ENCODE results near the gene NOP9. TPM values are rescaled to one million over a fixed set of nuclear protein-coding genes. Genes with fewer than 3 reads are reported as not detected.
"Not testable (repeated sequence)": the region's sequence is repeated elsewhere in the genome, so short reads cannot be mapped to it uniquely, and the experiment has no call there.

Gene NOP9
- total RNA-seq, 2 donors from 2014 or later = 19.2 to 20.9 TPM

DNA sequence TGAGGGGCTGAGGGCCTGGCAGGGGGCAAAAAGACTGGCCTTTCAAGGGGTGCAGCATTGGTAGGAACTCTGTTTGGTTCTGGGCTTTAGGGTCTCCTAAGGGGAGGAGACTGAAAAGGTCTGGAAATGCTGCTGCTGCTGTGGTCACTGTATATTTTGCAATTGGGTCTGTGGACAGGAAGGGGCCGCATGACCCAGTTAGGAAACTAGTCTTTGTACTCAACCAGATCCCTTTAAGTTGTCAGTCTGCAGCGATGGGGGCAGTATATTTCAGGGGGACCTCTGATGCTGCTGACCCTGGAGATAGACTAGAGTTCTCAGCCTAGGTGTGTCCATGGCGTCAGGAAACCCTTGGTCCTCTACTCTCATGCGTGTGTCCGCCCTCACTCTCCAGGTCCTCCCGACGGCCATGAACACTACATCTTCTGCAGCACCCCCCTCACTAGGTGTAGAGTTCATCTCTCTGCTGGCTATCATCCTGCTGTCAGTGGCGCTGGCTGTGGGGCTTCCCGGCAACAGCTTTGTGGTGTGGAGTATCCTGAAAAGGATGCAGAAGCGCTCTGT is 15.7 kb downstream of the NOP9 start:
- DNase-seq (ENCODE audit: low spot score) = no peak
- intact Hi-C loops (cut with DNase I) = no loop called here

DNA sequence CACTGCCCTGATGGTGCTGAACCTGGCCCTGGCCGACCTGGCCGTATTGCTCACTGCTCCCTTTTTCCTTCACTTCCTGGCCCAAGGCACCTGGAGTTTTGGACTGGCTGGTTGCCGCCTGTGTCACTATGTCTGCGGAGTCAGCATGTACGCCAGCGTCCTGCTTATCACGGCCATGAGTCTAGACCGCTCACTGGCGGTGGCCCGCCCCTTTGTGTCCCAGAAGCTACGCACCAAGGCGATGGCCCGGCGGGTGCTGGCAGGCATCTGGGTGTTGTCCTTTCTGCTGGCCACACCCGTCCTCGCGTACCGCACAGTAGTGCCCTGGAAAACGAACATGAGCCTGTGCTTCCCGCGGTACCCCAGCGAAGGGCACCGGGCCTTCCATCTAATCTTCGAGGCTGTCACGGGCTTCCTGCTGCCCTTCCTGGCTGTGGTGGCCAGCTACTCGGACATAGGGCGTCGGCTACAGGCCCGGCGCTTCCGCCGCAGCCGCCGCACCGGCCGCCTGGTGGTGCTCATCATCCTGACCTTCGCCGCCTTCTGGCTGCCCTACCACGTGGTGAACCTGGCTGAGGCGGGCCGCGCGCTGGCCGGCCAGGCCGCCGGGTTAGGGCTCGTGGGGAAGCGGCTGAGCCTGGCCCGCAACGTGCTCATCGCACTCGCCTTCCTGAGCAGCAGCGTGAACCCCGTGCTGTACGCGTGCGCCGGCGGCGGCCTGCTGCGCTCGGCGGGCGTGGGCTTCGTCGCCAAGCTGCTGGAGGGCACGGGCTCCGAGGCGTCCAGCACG is 16.4 kb downstream of the NOP9 start:
- DNase-seq (ENCODE audit: low spot score) = peak; percentile 90
- intact Hi-C loops (cut with DNase I) = no loop called here

DNA sequence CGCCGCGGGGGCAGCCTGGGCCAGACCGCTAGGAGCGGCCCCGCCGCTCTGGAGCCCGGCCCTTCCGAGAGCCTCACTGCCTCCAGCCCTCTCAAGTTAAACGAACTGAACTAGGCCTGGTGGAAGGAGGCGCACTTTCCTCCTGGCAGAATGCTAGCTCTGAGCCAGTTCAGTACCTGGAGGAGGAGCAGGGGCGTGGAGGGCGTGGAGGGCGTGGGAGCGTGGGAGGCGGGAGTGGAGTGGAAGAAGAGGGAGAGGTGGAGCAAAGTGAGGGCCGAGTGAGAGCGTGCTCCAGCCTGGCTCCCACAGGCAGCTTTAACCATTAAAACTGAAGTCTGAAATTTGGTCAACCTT is 16.9 kb downstream of the NOP9 start:
- DNase-seq (ENCODE audit: low spot score) = no peak
- intact Hi-C loops (cut with DNase I) = no loop called here

DNA sequence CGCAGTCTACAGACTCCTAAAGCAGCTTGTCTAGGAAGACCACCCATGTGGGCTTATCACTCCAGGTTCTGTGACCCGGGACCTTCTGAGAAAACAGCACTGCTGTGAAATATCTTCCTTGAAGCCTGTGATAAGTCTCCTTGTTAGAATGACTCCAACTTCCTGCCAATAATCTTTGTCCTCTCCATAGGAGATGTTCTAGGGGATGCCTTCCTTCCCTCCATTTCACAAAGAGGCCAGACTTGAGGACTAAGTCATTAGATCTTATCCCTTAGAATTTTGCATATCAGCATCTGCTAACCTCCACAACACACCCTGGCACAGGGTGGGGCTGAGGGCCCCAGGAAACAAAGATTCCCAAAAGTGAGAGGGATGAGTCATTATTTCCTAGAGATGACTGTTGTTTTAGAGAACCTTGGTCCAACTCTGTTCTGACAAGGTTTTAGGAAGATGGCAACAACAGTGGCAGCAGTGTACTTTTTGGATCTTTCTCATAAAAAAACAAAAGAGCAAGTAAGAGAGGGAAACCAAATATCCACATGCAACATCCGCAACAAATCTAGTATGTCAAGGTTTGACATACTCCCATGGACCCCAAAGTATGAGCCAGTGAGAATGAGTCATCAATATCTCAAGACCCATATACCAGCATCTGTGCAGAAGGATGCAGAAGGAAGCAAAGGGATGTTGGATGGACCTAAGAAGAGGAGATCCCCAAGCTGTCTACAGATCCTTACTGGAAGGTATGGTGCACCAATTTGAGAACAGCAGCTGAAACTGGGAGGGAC is 17.7 kb downstream of the NOP9 start:
- no peak for DNase-seq (ENCODE audit: low spot score)
- intact Hi-C loops (cut with DNase I) = no loop called here

DNA sequence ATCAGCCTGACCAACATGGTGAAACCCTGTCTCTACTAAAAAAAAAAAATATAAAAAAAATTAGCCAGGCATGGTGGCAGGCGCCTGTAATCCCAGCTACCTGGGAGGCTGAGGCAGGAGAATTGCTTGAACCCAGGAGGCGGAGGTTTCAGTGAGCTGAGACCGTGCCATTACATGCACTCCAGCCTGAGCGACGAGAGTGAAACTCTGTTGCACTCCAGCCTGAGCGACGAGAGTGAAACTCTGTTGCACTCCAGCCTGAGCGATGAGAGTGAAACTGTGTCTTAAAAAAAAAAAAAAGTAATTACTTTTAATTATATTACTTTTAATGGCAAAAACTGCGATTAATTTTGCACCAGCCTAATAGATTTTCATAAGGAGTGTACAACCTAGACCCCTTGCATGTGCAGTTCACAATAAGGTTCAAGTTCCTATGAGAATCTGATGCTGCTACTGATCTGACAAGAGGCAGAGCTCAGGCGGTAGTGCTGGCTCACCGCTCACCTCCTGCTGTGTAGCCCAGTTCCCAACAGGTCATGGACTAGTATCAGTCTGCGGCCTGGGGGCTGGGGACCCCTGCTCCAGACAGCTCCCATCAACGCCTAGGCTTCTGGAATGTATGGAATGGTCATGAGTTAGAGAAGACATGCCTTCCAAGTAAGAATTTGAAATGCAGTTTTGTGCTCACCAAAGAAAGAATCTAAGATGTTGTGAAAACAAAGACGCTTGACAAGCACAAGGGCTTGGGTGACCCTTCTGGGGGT is 21.7 kb downstream of the NOP9 start:
- intact Hi-C loops (cut with DNase I) = no loop called here
- DNase-seq (ENCODE audit: low spot score) = no peak

DNA sequence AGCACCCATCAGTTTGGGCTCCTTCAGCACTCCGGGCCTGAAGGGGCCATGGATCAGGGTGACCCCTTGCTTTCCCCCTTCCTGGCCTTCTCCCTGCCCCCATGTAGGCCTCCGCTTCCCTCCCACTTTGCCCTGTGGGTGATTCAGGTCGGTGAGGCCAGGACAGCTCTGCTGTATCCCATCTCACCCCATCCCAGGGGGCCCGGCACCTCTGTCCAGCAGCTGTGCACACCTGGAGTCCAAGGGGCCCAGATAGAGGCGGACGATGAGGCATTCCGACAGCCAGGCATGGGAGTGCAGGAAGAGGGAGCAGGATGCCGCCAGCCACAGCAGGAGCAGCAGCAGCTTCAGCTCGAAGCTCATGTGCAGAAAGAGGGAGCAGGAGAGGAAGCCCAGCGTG is 23.0 kb downstream of the NOP9 start:
- no peak for DNase-seq (ENCODE audit: low spot score)
- intact Hi-C loops (cut with DNase I) = no loop called here

DNA sequence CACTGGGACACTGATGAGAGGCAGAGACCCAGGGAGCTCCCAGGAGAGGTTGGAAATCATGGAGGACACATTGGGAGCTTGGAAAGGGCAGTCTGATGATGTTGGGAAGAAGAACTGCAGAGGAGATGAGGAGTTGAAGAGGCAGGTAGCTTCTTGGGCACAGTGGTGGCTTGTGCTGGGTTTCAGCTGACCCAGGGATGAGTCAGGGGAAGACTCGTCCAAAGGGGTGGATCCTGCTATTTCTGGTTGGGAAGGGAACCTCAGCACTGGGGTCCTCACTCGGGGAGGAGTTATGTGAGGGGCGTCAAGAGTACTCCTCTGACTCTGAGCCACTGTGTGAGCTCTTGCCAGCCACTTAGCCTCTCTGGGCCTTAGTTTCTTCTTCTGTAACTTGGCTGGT is 23.7 kb downstream of the NOP9 start:
- intact Hi-C loops (cut with DNase I) = no loop called here
- no peak for DNase-seq (ENCODE audit: low spot score)

DNA sequence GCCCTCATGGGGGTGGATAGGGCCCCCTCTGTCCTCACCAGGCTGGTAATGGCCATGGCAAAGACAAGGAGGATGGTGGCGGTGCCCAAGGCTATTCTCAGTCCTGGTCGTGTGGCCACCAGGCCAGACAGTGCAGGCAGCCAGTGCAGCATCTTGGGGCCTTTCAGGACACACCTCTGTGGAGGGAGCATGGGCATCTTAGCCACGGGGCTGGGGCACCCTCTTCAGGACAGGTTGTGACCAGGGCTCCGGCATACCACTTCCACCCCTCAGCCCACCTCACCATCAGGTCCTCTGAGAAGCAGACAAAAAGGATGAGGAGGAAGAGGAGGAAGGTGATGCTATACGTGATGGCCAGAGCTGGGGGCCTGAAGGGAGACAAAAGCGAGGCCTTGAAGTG is 24.4 kb downstream of the NOP9 start:
- DNase-seq (ENCODE audit: low spot score) = no peak
- intact Hi-C loops (cut with DNase I) = no loop called here

DNA sequence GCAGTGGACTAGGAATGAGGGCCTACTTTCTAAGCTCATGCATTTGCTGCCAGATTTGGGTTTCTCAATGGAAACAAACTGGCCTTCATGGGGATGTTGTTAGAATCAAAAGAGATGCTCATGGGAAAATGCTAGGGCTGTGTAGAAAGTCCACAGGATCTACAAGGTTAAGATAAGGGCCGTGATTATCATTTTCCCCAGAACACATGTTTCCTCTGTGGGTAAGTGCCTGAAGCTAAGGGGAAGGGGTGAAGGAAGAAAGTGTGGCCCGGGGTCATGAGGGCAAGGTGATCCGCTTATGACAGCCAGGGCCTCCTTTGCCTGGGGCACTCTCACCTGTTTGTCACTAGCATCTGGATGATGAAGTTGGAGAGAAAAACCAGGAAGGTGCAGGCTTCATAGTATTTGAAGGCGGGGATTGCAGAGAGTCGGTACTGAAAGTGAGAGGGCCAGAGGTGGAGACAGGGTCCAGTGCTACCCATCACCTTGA is 25.4 kb downstream of the NOP9 start:
- no peak for DNase-seq (ENCODE audit: low spot score)
- intact Hi-C loops (cut with DNase I) = no loop called here

DNA sequence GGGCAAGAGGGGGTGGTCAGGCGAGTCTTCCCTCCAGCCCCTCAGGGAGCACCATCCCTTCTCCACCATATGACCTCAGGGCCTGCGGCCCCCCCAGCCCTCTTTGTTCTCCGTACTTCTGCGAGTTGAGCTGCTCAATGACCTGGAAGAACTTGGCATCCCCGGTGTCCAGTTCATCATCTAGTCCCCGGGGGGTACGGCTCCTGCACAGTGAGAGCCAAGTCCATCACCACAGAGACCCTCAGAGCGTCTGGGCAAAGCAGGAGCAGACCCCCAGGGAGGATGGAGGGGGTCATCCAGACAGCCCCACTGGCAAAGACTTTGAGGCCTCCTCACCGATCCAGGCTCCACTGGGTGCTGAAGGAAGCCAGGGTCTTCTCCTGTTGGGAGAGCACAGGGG is 26.3 kb downstream of the NOP9 start:
- DNase-seq (ENCODE audit: low spot score) = no peak
- intact Hi-C loops (cut with DNase I) = no loop called here

DNA sequence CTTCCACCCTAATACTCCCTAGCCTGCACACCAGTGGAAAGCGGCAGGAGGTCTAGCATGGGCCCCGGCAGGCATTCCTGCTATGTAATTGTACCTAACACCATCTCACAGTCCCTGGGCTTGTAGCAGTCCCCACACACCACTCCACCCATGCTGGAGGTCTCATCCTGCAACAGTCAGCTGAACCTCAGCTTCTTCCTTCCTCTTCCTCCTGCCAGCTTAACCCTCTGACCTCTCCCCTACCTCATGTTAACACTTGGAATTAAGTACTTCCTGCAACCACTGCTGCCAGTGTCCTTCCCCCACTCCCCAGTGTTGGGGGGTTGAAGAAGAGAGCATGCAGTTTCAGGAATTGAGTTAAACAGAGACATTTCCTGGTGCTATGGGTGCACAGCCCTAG is 27.7 kb downstream of the NOP9 start:
- intact Hi-C loops (cut with DNase I) = no loop called here
- DNase-seq (ENCODE audit: low spot score) = no peak

DNA sequence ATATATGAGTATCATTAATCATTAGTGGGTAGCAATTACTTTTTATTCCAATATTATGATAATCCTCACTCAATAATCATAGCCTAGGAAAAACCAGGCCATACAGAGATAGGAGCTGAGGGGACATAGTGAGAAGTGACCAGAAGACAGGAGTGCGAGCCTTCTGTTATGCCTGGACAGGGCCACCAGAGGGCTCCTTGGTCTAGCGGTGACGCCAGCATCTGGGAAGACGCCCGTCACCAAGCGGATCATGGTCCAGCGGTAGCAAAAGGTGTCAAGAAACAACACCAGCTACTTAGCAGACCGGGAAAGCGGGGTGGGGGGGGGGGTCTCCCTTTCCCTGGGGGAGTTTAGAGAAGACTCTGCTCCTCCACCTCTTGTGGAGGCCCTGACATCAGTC is 28.3 kb downstream of the NOP9 start:
- DNase-seq (ENCODE audit: low spot score) = peak; percentile 88
- intact Hi-C loops (cut with DNase I) = not testable (repeated sequence)

DNA sequence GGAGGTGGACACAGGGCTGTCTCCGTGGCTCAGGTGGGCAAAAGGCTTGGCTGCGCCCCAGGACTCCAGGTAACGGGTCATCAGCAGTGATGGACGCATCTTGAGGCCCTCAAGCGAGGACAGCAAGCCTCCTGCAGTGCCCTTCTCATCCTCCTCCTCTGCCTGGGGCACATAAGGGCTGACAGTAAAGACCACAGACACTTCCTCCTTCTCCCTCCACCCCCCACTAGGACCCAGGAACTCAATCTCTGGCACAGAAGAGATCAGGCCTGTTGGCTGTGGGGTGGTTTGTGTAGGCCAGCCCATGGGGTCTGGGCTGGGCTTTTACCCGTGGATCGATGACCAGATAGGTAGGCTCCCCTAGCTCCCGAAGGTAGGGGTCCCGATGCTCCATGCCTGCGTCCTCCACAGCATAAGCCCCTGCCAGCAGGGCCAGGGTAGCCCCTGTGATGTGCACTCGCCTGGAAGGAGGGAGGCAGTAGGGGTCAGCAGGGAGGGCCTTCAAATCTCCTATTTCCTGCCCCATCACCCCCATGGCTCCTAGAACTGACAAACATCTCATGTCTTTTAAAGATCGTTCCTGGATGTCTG is 29.5 kb downstream of the NOP9 start:
- intact Hi-C loops (cut with DNase I) = no loop called here
- no peak for DNase-seq (ENCODE audit: low spot score)

DNA sequence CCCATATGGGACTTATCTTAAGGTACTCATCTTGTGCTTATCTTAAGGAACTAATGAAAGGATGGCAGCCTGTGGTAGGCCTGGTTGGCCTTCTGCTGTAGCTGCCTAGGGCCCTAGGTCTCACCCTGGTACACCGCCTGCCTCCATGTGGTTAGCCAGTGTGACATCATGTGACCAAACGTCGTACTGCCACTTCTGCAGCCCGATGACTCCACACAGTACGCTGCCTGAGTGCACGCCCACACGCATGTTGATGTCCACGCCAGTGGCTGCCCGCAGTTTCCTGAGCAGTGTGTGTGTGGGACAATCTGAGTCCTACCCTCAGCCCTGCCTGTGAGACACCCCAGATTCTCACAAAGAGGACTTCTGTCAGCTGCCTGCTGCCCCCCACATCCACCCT is 30.1 kb downstream of the NOP9 start:
- intact Hi-C loops (cut with DNase I) = loop anchor here (2.0 to 5.0 kb wide), 2 partner anchors 107 to 108 kb away; no protein-coding TSS in a partner anchor
- DNase-seq (ENCODE audit: low spot score) = peak; percentile 88

DNA sequence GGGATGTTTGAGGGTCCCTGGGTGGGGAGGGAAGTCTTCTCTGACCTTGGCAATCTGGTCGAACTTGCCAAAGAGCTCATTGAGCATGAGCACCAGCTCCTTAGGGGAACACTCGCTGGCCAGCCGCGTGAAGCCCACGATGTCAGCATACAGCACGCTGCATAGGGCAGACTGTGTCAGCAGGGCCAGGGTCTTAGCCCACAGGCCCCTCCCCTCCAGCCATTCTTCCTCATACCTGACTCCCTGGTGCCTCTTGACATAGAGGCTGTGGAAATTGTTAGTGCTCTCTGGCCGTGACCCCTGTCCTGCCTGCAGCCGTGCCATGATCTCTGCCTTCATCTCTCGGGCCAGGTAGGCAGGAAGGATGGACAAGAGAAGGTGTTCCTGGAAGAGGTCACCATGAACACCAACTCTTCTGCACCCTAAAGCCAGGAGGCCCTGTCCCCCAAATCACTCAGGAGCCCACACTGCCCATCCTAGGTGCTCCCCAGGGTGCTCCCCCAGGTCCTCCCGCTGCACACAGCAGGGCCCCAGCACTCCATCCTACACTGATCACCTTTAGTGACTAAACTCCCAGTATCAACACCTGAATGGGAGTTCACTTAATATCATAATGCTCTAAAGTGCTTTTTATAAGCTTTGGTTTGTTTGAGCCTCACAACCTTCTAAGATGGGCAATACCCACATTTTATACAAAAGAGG is 31.5 kb downstream of the NOP9 start:
- intact Hi-C loops (cut with DNase I) = loop anchor here (2.0 to 5.0 kb wide), 2 partner anchors 106 kb away; no protein-coding TSS in a partner anchor
- no peak for DNase-seq (ENCODE audit: low spot score)

DNA sequence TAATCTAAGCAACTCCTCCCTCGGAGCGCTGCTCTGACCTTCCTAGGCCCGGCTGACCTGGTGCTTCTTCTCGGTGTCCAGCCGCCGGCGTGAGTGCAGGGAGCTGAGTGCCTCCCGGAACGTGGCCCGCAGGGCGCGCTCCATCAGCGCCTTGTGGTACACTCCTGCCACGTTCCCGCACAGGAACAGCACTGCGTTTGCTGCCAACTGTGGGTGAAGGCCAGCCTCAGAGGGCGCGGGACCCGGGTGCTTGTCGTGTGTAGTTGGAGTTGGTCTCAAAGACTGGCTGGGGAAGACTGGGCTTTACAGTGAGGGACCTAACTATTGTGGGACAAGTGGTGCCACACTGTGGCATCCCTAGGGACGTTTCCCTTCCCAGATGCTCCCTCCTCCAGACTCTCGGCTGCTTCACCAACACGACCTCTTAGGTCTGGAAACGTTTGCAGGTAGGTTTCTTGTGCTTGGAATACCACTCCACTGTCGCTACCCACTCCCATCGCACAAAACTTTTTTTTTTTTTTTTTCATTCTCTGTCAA is 32.1 kb downstream of the NOP9 start:
- intact Hi-C loops (cut with DNase I) = loop anchor here (2.0 to 5.0 kb wide), 2 partner anchors 105 to 106 kb away; no protein-coding TSS in a partner anchor
- DNase-seq (ENCODE audit: low spot score) = no peak

DNA sequence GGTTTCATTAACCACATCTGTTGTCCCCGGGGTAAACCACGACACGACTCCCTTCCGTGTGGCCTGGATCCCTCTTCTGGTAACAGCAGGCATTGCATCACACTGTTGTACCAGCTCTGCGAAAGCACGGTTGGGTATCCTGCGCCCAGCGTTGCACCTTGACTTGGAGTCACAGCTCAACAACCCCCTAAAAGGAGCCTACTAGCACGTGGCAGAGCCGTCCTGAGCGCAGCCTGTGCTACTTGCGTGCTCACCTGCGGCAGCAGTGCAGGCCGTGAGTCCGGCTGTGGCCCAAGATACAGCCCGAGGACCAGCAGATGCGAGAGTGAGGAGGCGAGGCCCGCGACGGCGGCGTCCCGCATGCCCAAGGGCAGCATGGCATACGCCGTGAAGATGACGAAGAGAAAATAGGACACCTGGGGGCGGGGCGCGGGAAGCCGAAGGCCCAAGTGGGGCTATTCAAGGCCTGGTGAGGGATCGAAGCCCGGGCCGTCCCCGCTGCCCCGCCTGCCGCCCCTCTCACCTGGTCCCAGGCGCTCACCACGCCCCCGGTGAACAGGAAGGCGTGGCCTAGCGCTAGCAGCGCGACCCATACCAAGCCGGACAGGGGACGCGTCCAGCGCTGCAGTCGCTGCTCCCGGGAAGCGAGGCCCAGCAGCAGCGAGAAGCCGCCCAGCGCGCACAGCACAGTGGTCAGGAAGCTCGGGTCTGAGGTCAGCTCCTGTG is 32.8 kb downstream of the NOP9 start:
- intact Hi-C loops (cut with DNase I) = loop anchor here in 1 of 2 donors (5.0 kb wide), 1 partner anchor 105 kb away; no protein-coding TSS in a partner anchor
- peak; percentile 87 for DNase-seq (ENCODE audit: low spot score)
